Activated CD4-positive, alpha-beta T cell treated with anti-CD3 and anti-CD28 coated beads for 1 hour (primary cell): ENCODE measurements around the gene MOCOS.

Experiments
- DNase-seq: peaks from one replicate; pipeline ENCODE4 v3.0.0-alpha.2; 2020

The MOCOS gene

GRCh38 chr18:36309436-36310391 is 122.4 kb downstream of the MOCOS start:
- DNase-seq, result no peak

DNA sequence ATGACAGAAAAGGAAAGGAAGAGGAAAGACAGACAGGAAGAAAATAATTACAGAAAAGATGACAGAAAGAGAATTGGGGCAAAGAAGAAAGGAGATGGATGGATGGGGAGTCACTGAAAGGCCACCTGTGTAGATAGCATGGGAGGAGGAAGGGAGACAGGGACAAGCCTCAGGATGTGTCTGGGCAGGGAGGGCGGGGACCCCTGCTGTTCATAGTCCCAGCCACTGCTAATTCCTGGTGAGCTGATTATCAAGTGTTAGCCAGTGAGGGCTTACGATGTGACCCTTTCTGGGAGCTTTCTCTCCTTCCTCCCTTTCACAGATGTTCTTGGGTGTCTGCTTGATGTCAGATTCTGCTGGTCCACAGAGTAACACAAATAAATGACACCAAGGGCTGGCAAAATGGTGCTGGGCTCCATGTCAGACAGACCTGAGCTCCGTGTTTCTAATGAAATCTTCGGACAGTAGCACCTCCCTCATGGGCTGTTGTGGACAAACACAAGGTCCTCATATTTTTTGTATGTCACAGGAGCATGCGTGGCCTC is 123.8 kb downstream of the MOCOS start:
- no peak for DNase-seq

DNA sequence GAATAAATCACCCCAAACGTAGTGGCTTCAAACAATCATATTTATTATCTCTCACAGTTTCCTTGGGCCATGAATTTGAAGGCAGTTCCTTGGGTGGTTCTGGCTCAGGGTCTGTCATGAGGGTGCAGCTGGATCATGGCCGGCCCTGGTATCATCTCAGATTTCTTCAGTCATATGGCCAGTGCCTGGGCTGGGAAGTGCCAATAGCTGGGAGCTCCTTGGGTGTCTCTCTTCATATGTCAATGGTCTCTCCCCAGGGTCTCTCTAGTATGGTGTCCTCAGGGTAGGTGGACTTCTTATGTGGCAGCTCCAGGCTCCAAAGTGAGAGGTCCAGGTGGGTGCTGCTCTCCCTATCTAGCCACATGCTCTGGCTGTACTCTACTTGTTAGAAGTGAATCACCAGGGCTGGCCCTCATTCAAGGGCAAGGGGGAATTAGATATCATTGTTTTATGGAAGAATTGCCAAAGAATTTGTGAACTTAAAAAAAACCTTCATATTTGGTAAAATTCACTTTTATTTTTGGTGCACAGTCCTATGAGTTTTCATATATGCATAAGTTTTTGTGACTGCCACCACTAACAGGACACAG is 125.6 kb downstream of the MOCOS start:
- DNase-seq, result no peak

DNA sequence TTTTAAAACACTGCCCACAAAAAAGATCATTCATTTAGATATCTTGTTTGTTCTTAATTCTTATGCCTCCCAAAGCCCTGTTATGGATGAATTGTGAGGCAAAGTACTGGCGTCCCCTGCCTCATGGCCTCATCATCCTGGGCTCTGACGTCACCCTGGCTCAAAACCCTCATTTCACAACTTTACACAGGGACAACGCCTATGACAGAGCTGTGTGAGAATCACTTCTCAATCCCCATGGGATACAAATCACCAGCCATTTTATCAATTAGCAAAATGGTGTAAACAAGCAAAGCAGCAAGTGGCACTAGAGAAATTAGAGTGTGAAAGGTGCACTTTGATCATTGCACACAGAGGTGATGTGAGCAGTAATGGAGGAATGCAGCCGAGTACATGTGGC is 126.8 kb downstream of the MOCOS start:
- DNase-seq, result no peak

DNA sequence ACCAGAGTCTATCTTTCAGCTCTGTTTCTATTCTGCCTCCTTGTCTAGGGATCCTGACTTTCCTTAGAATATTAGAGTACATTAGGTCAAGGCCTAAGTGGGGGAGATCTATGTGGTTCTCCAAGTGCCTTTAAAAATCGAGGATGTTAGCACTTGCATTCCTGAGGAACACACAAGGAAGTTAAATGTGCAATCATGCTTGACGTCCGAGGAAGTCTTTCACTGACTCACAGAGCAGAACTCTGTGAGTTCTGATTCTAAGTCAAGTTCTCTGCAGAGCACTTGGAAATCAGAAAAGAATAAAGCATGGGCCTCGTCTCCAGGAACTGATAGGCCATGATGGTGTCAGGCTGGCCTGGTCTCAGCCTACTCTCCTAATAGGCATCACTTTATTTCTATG is 127.5 kb downstream of the MOCOS start:
- DNase-seq, result no peak

DNA sequence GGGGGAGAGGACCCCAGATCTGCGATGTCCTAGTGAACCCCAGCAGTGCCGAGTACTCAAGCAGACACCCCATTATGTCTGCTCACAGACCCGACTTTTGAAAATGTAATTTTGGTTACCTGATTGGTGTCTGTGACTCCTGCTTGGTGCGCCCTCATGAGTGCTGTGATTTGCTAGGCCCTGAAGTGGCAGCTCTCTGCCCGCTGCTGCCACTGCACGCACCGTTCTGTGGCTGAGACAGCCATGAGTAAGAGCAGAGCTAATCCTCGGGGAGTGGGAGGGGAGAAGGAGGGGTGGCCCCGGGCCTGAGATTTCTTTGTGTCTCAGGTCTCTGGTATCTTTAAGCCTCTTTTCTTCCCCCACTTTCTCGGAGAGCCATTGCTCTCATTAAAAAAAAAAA is 128.4 kb downstream of the MOCOS start:
- no peak for DNase-seq

GRCh38 chr18:36316246-36316645 is 128.9 kb downstream of the MOCOS start:
- no peak for DNase-seq
